Measurements from ENCODE around the gene PITPNM3. TPM values are rescaled to one million over a fixed set of nuclear protein-coding genes. Genes with fewer than 3 reads are reported as not detected.

PITPNM3 gene
- total and polyA plus RNA-seq, 12 donors, result 0.12 to 0.70 (median 0.33) TPM

- Histone ChIP-seq H3K9me3 (peaks cover 0 to 10% (median 0%) of the 10 kb centered on the region in 11 donors), H3K36me3 (no peaks in the 10 kb centered on the region), H3K4me1 (no peaks in the 10 kb centered on the region), H3K4me3 (no peak overlapping the region), H3K27ac (no peak overlapping the region), H3K27me3 (no peaks in the 10 kb centered on the region)
- TF ChIP-seq CTCF (IDR thresholded peaks at IDR 0.05), result no peak
- 83 to 87% methylated on average over 17 of the region's 17 CpGs for WGBS, 2 donors
- intact Hi-C loops (cut with DNase I), result loop anchor here in 5 of 10 donors (5.0 to 10.0 kb wide), 6 partner anchors 81 to 174 kb away; partner anchors contain the start of genes KIAA0753 (in 2 of the 5), TXNDC17 (in 2 of the 5) and PITPNM3 (in 1 of the 5)
- DNase-seq (no peak), ATAC-seq (no peak)
Measured at GRCh38 chr17:6470751-6471521, 85.4 kb downstream of the PITPNM3 start.

- intact Hi-C loops (cut with DNase I), result loop anchor here in 5 of 10 donors (5.0 to 10.0 kb wide), 6 partner anchors 82 to 175 kb away; partner anchors contain the start of genes KIAA0753 (in 2 of the 5), TXNDC17 (in 2 of the 5) and PITPNM3 (in 1 of the 5)
- no peak overlapping the region for H3K4me3 ChIP-seq
- TF ChIP-seq CTCF (IDR thresholded peaks at IDR 0.05), result no peak
- ATAC-seq, result no peak
- no peaks in the 10 kb centered on the region for H3K4me1 ChIP-seq
- H3K27ac ChIP-seq, result no peak overlapping the region
- H3K27me3 ChIP-seq, result no peaks in the 10 kb centered on the region
- 94% methylated on average over 24 of the region's 24 CpGs for WGBS, 2 donors
- no peak for DNase-seq
- H3K9me3 ChIP-seq, result peaks cover 0 to 10% (median 0%) of the 10 kb centered on the region in 11 donors
- H3K36me3 ChIP-seq, result no peaks in the 10 kb centered on the region
Measured at GRCh38 chr17:6470146-6470718, 86.1 kb downstream of the PITPNM3 start.

- no peak for DNase-seq
- H3K36me3 ChIP-seq, result no peaks in the 10 kb centered on the region
- WGBS, 2 donors, result 79 to 80% methylated on average over 23 of the region's 23 CpGs
Measured at GRCh38 chr17:6468051-6468790, 88.1 kb downstream of the PITPNM3 start.

More at GRCh38 chr17:6468051-6468790, 88.1 kb downstream of the PITPNM3 start:
- no peak overlapping the region for H3K4me3 ChIP-seq
- no peak for ATAC-seq
- H3K4me1 ChIP-seq, result no peaks in the 10 kb centered on the region
- H3K27ac ChIP-seq, result no peak overlapping the region
- peaks cover 0 to 5% (median 0%) of the 10 kb centered on the region in 7 donors for H3K27me3 ChIP-seq
- intact Hi-C loops (cut with DNase I), result no loop called here
- H3K9me3 ChIP-seq, result peaks cover 0 to 10% (median 0%) of the 10 kb centered on the region in 11 donors
- no peak for TF ChIP-seq CTCF (IDR thresholded peaks at IDR 0.05)
